Measurements from ENCODE around the gene ARID5B.

ARID5B gene

GRCh38 chr10:61991166-61991565 lies 89.7 kb downstream of the ARID5B start:
- no peak for DNase-seq (ENCODE audit: low read depth in 3 of 3)

- DNase-seq (ENCODE audit: low read depth in 3 of 3): no peak
Observed at GRCh38 chr10:61992059-61992460, 90.6 kb downstream of the ARID5B start.

- peak in 2 of 3 experiments; percentile 26 to 56 for DNase-seq (ENCODE audit: low read depth in 3 of 3)
Observed at GRCh38 chr10:61992671-61993668, 91.5 kb downstream of the ARID5B start.

GRCh38 chr10:61993711-61994401 lies 92.4 kb downstream of the ARID5B start:
- no peak for DNase-seq (ENCODE audit: low read depth in 3 of 3)

- no peak for DNase-seq (ENCODE audit: low read depth in 3 of 3)
Observed at GRCh38 chr10:61994405-61995219, 93.1 kb downstream of the ARID5B start.

GRCh38 chr10:61995220-61995503 lies 93.7 kb downstream of the ARID5B start:
- no peak for DNase-seq (ENCODE audit: low read depth in 3 of 3)

GRCh38 chr10:61998937-61999336 lies 97.4 kb downstream of the ARID5B start:
- DNase-seq (ENCODE audit: low read depth in 3 of 3): no peak

- DNase-seq (ENCODE audit: low read depth in 3 of 3): no peak
Observed at GRCh38 chr10:62000037-62000603, 98.6 kb downstream of the ARID5B start.

GRCh38 chr10:62000726-62001125 lies 99.2 kb downstream of the ARID5B start:
- no peak for DNase-seq (ENCODE audit: low read depth in 3 of 3)

- no peak for DNase-seq (ENCODE audit: low read depth in 3 of 3)
Observed at GRCh38 chr10:62001898-62002297, 100.4 kb downstream of the ARID5B start.

GRCh38 chr10:62002753-62003152 lies 101.3 kb downstream of the ARID5B start:
- no peak for DNase-seq (ENCODE audit: low read depth in 3 of 3)

- no peak for DNase-seq (ENCODE audit: low read depth in 3 of 3)
Observed at GRCh38 chr10:62004042-62004441, 102.5 kb downstream of the ARID5B start.

GRCh38 chr10:62005281-62005680 lies 103.8 kb downstream of the ARID5B start:
- no peak for DNase-seq (ENCODE audit: low read depth in 3 of 3)

- no peak for DNase-seq (ENCODE audit: low read depth in 3 of 3)
Observed at GRCh38 chr10:62005687-62006086, 104.2 kb downstream of the ARID5B start.

GRCh38 chr10:62007145-62007544 lies 105.6 kb downstream of the ARID5B start:
- no peak for DNase-seq (ENCODE audit: low read depth in 3 of 3)

- no peak for DNase-seq (ENCODE audit: low read depth in 3 of 3)
Observed at GRCh38 chr10:62008196-62008595, 106.7 kb downstream of the ARID5B start.

- DNase-seq (ENCODE audit: low read depth in 3 of 3): no peak
Observed at GRCh38 chr10:62008946-62009345, 107.4 kb downstream of the ARID5B start.

- DNase-seq (ENCODE audit: low read depth in 3 of 3): no peak
Observed at GRCh38 chr10:62010366-62010765, 108.9 kb downstream of the ARID5B start.

- no peak for DNase-seq (ENCODE audit: low read depth in 3 of 3)
Observed at GRCh38 chr10:62011558-62011957, 110.1 kb downstream of the ARID5B start.

- no peak for DNase-seq (ENCODE audit: low read depth in 3 of 3)
Observed at GRCh38 chr10:62012318-62012717, 110.8 kb downstream of the ARID5B start.

GRCh38 chr10:62014510-62014909 lies 113.0 kb downstream of the ARID5B start:
- no peak for DNase-seq (ENCODE audit: low read depth in 3 of 3)

- no peak for DNase-seq (ENCODE audit: low read depth in 3 of 3)
Observed at GRCh38 chr10:62015994-62016393, 114.5 kb downstream of the ARID5B start.

Data from stimulated activated CD4-positive, alpha-beta T cell treated with anti-CD3 and anti-CD28 coated beads, TNF-alpha, amount 100 ng/mL, for 4 hours (primary cell).